GM21360 (cell line): ENCODE data around the gene CCDC87.
A peak's percentile ranks its signal among the peaks of the same experiment; 100 is the strongest.
"Not testable (repeated sequence)": the region's sequence is repeated elsewhere in the genome, so short reads cannot be mapped to it uniquely, and the experiment has no call there.

Source experiments
- ATAC-seq: cut with Tn5 transposase; IDR thresholded peaks from one replicate; pipeline ENCODE4 v1.9.1; 2021; ENCODE audit warnings: mild to moderate bottlenecking, moderate library complexity; ENCODE audit not compliant: unreplicated experiment

Gene CCDC87

GRCh38 chr11:66617155-66617834 is 24.4 kb upstream of the CCDC87 start:
- ATAC-seq: no peak

DNA sequence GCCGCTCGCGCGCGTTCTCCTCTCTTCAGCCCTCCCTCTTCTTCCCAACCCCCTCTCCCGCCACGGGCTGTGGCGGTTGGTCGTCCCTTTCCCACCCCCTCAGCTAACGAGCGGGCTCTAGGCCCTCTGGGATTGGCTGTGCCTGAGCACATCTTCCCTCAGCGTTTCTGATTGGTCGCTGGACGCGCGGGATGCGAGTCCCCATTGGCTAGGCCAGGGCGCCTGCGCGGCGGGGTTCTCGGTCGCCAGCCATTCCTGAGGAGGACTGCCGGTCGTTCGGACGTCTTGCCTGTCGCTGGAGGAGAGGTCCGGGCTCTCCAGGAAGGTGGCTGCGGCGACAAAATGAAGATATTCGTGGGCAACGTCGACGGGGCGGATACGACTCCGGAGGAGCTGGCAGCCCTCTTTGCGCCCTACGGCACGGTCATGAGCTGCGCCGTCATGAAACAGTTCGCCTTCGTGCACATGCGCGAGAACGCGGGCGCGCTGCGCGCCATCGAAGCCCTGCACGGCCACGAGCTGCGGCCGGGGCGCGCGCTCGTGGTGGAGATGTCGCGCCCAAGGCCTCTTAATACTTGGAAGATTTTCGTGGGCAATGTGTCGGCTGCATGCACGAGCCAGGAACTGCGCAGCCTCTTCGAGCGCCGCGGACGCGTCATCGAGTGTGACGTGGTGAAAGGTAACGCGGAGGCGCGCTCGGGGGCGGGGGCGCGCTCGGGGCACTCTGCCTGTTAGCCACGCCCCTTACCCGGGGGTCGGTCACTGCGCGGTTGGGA is 23.7 kb upstream of the CCDC87 start, which contains the start of gene RBM14:
TSS of gene RBM14 (plus strand) at position 252 of the 776 bp plus-strand sequence. CDS start at position 343, 91 bp downstream.
- ATAC-seq: peak; percentile 82

GRCh38 chr11:66614073-66614472 is 21.2 kb upstream of the CCDC87 start:
- ATAC-seq: no peak

DNA sequence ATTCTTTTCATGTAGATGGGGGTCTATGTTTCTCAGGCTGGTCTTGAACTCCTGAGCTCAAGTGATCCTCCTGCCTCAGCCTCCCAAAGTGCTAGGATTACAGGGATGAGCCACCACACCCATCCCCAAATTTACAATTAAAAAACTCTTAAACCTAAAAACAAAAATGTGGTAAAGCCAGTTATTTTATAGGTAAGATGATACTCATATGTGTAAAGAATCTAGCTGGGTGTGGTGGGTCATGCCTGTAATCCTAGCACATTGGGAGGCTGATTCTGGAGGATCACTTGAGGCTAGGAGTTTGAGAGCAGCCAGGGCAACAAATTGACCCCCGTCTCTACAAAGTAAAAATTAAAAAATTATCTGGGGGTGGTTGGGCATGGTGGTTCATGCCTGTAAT is 19.6 kb upstream of the CCDC87 start:
- no peak for ATAC-seq

DNA sequence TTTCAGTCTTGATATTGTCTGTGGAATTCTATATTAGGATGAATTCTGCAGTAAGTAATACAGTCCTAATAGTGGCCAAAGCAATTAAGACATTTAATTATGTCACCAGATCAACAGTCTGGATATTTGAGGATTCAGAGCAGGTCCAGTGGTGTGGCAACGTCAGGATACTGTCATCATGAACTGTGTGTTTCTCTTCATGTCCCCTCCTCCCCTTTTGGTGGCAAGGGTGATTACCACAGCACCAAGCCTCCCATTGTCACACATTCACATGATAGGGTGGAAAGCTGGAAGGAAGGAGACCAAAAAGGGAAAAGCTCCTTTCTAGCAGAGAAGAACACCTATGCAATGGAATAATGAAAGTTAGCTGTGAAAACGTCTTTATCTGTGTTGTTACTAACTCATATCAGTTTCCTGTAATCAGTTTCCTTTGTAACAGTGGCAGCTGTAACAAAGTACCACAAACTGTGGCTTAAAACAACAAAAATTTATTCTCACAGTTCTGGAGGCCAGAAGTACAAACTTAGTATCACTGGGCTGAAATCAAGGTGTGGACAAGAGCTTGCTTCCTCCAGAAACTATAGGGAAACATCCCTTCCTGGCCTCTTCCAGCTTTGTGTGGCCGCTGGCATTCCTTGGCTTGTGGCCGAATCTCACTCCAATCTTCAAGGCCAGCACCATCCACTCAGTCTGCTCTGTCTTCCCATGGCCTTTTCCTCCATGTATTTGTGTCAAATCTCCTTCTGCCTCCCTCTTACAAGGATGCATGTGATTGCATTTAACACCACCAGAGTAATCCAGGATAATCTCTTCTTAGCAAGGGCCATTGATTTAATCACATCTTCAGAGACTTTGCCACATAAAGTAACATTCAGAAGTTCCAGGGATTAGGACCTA is 17.1 kb upstream of the CCDC87 start:
- ATAC-seq: no peak

GRCh38 chr11:66607126-66607834 is 14.4 kb upstream of the CCDC87 start:
- ATAC-seq: no peak

GRCh38 chr11:66606608-66607007 is 13.7 kb upstream of the CCDC87 start:
- not testable (repeated sequence) for ATAC-seq

DNA sequence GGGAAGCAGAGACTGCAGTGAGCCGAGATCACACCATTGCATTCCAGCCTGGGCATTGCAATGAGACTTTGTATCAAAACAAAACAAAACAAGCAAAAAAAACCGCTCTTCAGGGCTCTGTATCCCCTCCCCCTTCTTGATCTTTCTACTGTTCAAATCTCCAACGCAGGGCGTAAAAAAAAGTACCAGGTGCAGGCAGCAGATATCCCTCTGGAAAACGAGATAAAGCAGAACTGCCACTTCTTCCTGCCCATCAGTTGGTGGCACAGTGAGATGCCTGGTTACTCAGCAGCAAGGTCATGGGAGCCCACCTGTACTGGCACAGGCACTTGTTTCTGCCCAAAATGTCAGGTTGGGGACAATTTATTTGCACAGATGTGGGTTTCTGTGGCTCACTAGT is 11.3 kb upstream of the CCDC87 start:
- no peak for ATAC-seq

DNA sequence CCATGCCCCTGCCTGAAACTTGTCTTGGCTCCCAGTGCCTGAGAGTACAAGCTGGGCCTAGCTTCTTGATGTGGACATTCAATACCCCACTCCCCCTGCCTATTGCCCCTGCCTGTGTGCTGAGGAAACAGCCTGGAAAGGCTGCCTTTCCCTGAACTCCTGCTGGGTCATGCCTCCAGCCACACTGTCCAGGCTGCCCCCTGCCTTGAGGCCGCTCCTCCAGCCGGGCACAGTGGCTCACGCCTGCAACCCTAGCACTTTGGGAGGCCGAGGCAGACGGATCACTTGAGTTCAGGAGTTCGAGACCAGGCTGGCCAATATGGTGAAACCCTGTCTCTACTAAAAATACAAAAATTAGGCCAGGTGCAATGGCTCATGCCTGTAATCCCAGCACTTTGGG is 10.2 kb upstream of the CCDC87 start:
- no peak for ATAC-seq

GRCh38 chr11:66600631-66601233 is 7.9 kb upstream of the CCDC87 start:
- ATAC-seq: no peak

- ATAC-seq: no peak
These were observed 7.4 kb upstream of the CCDC87 start for GRCh38 chr11:66600219-66600618.

- ATAC-seq: no peak
These were observed 6.1 kb upstream of the CCDC87 start for GRCh38 chr11:66598993-66599392.

DNA sequence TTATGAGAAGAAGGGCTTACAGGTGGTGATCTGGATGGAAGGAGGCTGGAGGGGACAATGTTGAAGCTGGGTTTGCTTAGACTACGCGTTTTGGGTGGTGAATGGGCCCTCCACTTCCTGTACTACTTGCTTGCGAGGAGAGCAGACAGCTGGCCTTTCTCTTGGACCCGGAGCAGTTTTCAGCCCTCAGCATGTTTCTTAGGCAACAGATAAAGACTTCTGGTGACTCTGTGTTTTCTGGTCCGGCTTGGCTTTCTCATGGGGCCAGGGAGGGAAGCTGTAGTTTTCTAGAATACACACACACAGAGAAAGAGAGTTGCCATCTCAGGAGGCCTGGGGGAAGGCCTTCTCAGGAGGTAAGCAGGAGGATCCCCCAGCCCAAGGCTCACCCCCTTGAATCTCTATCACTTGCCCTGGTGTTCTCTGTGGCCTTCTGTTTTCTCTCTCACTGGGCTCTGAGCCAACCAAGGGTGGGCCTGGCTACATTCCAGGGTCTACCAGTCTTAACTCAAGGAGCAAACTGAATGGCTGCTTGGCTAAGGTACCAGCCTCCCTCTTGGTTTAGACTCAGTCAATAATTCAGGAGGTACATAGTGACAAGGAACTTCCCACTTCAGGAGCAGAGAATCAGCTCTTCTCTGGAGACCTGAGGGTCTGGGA is 2.5 kb upstream of the CCDC87 start:
- ATAC-seq: no peak

DNA sequence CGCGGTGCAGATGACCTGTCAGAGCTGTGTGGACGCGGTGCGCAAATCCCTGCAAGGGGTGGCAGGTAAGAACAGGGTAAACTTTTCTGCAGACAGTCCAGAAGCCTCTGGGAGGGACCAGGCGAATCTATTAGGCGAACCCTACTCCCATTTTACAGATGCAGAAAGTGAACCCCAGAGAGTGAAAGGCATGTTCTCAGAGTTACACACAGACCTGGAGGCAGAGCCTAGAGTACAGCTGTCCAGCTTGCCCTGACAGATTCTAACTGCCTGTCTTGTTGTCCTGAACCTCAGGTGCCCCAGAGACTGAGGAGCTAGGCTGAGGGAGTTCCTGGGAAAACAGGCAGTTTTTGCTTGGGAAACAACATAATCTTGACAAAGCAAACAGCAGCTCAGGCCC is 787 bp upstream of the CCDC87 start:
- no peak for ATAC-seq

DNA sequence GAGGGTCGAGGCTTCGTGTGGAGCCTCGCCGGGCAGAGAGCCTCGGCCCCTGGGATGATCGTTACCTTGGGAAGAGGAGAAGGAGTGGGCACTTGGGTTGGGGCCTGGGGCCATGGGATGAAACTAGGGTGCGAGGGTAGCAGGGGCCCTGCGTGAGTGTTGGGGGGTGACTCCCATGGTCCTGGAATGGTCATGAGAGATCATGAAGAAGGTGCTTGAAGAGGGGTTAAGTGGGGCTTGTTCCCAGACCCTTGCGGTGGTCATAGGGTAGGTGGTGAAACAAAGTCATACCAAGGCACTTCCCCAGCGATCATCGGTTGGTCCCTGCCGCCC is 406 bp upstream of the CCDC87 start:
- ATAC-seq: peak; percentile 11

GRCh38 chr11:66591175-66591574 is 1.7 kb downstream of the CCDC87 start:
- no peak for ATAC-seq

DNA sequence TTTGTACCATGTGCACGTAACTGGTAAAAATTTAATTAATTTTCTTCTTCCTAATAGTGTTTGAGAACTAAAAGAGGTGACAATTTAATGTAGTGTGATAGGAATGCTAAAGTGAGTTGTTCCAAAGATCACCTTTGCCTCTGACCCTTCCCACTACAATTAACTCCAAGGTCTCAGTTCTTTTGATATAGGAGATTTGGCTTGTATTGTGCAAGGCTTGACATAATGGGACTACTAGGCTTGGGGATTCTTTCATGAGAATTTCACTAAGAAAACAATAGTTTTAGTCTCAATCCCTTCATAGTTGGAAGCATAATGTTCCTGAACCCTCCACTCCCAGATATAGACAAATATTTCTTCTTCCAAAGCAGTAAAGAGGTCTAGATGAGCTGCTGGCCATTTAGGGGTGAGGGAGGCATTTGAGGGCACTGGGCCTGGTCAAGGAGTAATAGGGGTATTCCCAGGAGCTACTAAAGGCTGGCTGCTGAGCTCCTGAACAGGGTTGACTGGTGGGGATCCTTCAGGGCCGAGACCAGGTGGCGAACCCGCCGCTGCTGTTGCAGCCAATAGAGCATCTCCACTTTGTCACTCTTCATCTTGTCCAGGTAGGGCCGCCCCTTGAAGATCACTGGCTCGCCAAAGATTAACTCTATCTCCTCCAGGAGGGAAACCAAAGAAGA is 2.7 kb downstream of the CCDC87 start:
- no peak for ATAC-seq

DNA sequence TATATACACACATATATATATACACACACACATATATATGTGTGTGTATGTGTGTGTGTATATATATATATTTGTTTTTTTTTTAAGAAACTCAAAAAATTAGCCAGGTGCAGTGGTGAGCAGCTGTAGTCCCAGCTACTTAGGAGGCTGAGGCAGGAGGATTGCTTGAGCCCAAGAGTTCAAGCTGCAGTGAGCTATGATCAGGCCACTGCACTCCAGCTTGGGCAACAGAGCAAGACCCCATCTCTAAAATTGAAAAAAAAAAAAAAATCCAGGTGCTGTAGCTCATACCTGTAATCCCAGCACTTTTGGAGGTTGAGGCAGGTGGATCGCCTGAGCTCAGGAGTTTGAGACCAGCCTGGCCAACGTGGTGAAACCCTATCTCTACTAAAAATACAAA is 3.5 kb downstream of the CCDC87 start:
- not testable (repeated sequence) for ATAC-seq

DNA sequence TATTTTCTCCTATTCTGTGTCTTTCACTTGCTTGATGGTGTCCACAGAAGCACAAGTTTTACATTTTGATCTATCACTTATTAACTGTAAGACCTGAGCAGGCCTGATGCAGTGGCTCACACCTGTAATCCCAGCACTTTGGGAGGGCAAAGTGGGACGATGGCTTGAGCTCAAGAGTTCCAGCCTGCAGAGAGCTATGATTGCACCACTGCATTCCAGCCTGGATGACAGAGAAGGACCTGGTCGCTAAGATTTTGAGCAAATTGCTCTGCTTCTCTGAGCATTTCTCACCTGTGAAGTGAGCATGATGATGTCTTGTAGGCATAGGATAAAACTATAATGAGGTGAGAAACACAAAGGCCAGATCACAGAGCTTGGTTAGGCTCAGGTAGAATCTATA is 6.7 kb downstream of the CCDC87 start:
- no peak for ATAC-seq
